D341Med (cell line): Measurements from ENCODE around the gene KLHL17.
"Not testable (repeated sequence)": the region's sequence is repeated elsewhere in the genome, so short reads cannot be mapped to it uniquely, and the experiment has no call there.

Experiments
- DNase-seq: peaks from one replicate; pipeline ENCODE4 v3.0.0; 2012; ENCODE audit warnings: low spot score

The KLHL17 gene

GRCh38 chr1:937521-937920, 22.9 kb upstream of the KLHL17 start:
- DNase-seq = no peak

- no peak for DNase-seq
Observed at GRCh38 chr1:938088-938683, 22.2 kb upstream of the KLHL17 start.

GRCh38 chr1:938711-939489, 21.5 kb upstream of the KLHL17 start:
- no peak for DNase-seq

GRCh38 chr1:939511-940106, 20.8 kb upstream of the KLHL17 start:
- no peak for DNase-seq

GRCh38 chr1:940107-941014, 20.0 kb upstream of the KLHL17 start:
- peak; percentile 81 for DNase-seq

- DNase-seq = no peak
Observed at GRCh38 chr1:941015-941587, 19.3 kb upstream of the KLHL17 start.

- peak; percentile 83 for DNase-seq
Observed at GRCh38 chr1:941588-942383, 18.6 kb upstream of the KLHL17 start.

GRCh38 chr1:942411-942821, 18.0 kb upstream of the KLHL17 start:
- DNase-seq = no peak

- DNase-seq = no peak
Observed at GRCh38 chr1:942864-943533, 17.4 kb upstream of the KLHL17 start.

GRCh38 chr1:943545-944340, 16.6 kb upstream of the KLHL17 start:
- DNase-seq = no peak

- DNase-seq = peak; percentile 76
Observed at GRCh38 chr1:944341-945325, 15.8 kb upstream of the KLHL17 start.

- DNase-seq = no peak
Observed at GRCh38 chr1:945688-946556, 14.5 kb upstream of the KLHL17 start.

- not testable (repeated sequence) for DNase-seq
Observed at GRCh38 chr1:946811-947210, 13.6 kb upstream of the KLHL17 start.

GRCh38 chr1:947958-948357, 12.4 kb upstream of the KLHL17 start:
- DNase-seq = no peak

- no peak for DNase-seq
Observed at GRCh38 chr1:950268-950667, 10.1 kb upstream of the KLHL17 start.

GRCh38 chr1:950881-951280, 9.5 kb upstream of the KLHL17 start:
- no peak for DNase-seq

- no peak for DNase-seq
Observed at GRCh38 chr1:951364-951763, 9.0 kb upstream of the KLHL17 start.

- DNase-seq = no peak
Observed at GRCh38 chr1:952201-952600, 8.2 kb upstream of the KLHL17 start.
